Neural progenitor cell (in vitro differentiated cells): Measurements from ENCODE around the gene BCAS1.

Experiments used
- CTCF ChIP-seq: fragments of 200-600 bp; sonication (generic); IDR thresholded peaks from 2 replicates; pipeline ENCODE4 v1.5.1; 2017; ENCODE audit warnings: antibody characterized with exemption, mild to moderate bottlenecking
- EZH2phosphoT487 ChIP-seq: fragments of 200-600 bp; sonication (generic); IDR thresholded peaks from 2 replicates; pipeline ENCODE4 v1.6.1; 2017; ENCODE audit warnings: antibody characterized with exemption

DNA sequence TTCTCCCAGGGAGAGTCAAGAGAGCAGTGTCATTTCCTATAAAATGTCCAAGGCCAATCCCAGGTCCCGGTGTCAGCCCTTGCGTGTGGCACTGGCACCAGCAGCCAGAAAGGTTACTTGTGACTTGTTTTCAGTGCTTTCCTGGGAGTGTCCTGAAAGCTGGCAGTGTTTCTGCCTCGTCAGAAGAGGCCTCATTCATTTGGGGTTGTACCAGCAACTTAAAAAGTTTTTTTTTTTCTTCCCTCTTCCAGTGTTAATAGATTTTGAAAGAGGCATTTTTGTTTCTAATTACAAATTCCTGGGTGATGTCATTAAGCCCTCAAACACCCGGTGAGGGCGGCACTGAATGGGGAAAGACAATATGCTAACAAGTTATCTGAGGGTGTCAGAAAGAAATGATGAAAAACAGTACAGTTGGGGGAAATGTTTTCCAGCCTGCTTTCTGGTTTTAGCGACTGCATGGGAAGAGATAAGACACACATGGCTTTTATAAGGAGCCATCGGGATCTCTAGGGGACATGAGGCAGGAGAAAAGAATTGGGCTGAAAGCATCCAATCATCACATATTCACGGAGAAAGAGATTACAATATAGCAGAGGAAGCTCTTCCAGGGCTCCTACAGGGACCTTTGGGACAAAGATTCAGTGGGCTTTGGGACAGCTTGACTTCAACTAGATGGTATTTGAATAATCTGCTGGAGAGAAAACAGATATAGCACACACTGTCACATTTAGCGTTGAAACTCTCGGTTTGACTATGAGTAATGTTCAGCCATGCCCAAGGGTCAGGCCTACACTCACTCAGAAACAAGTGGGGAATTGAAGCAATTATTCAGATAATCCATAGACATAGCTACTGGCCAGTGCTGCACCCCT lies 153.0 kb downstream of the BCAS1 start:
- TF ChIP-seq CTCF = no peak
- TF ChIP-seq EZH2phosphoT487 = no peak
